Ishikawa (cell line): ENCODE results near the gene TSPEAR.

Experiments
- CEBPB ChIP-seq: IDR thresholded peaks from 2 replicates; pipeline ENCODE4 v1.6.1; 2012
- CREB1 ChIP-seq: IDR thresholded peaks from 2 replicates; pipeline ENCODE4 v1.6.1; 2012; ENCODE audit warnings: low read depth
- EGR1 ChIP-seq: IDR thresholded peaks from 2 replicates; pipeline ENCODE4 v1.6.1; 2012
- EP300 ChIP-seq: IDR thresholded peaks from 2 replicates; pipeline ENCODE4 v1.6.1; 2012; ENCODE audit warnings: borderline replicate concordance
- FOXM1 ChIP-seq: IDR thresholded peaks from 2 replicates; pipeline ENCODE4 v1.6.1; 2012; ENCODE audit warnings: low read depth, borderline replicate concordance
- MAX ChIP-seq: IDR thresholded peaks from 2 replicates; pipeline ENCODE4 v1.6.1; 2012
- NFIC ChIP-seq: IDR thresholded peaks from 2 replicates; pipeline ENCODE4 v1.6.1; 2012
- RAD21 ChIP-seq: IDR thresholded peaks from 2 replicates; pipeline ENCODE4 v1.6.1; 2012; ENCODE audit warnings: low read depth
- REST ChIP-seq: IDR thresholded peaks from 2 replicates; pipeline ENCODE4 v1.6.1; 2012; ENCODE audit warnings: low read depth, mild to moderate bottlenecking
- TAF1 ChIP-seq: IDR thresholded peaks from 2 replicates; pipeline ENCODE4 v1.6.1; 2012; ENCODE audit warnings: low read depth, mild to moderate bottlenecking
- TCF12 ChIP-seq: IDR thresholded peaks from 2 replicates; pipeline ENCODE4 v1.6.1; 2012; ENCODE audit warnings: low read depth
- TEAD4 ChIP-seq: IDR thresholded peaks from 2 replicates; pipeline ENCODE4 v1.6.1; 2012
- USF1 ChIP-seq: IDR thresholded peaks from 2 replicates; pipeline ENCODE4 v1.6.1; 2012
- YY1 ChIP-seq: IDR thresholded peaks from 2 replicates; pipeline ENCODE4 v1.6.1; 2012; ENCODE audit warnings: low read depth
- ZBTB7A ChIP-seq: IDR thresholded peaks from 2 replicates; pipeline ENCODE4 v1.6.1; 2012; ENCODE audit warnings: low read depth

TSPEAR gene

GRCh38 chr21:44552681-44553080, 158.7 kb downstream of the TSPEAR start:
- TF ChIP-seq EGR1: no peak
- TF ChIP-seq NFIC: no peak
- TF ChIP-seq CREB1: no peak
- no peak for TF ChIP-seq CEBPB
- no peak for TF ChIP-seq FOXM1
- TF ChIP-seq YY1: no peak
- no peak for TF ChIP-seq RAD21
- no peak for TF ChIP-seq TAF1
- no peak for TF ChIP-seq ZBTB7A

GRCh38 chr21:44552136-44552535, 159.2 kb downstream of the TSPEAR start:
- no peak for TF ChIP-seq TAF1
- no peak for TF ChIP-seq TCF12
- TF ChIP-seq ZBTB7A: no peak
- no peak for TF ChIP-seq EP300
- no peak for TF ChIP-seq YY1
- TF ChIP-seq RAD21: no peak
- no peak for TF ChIP-seq CEBPB
- TF ChIP-seq REST: no peak
- no peak for TF ChIP-seq FOXM1
- TF ChIP-seq CREB1: no peak
- no peak for TF ChIP-seq EGR1
- TF ChIP-seq MAX: no peak
- no peak for TF ChIP-seq TEAD4
- TF ChIP-seq USF1: no peak
- no peak for TF ChIP-seq NFIC

- TF ChIP-seq CEBPB: no peak
- no peak for TF ChIP-seq NFIC
- no peak for TF ChIP-seq MAX
- no peak for TF ChIP-seq TCF12
- no peak for TF ChIP-seq TAF1
- peak; percentile 60; the same call in 1 of the 2 replicates for TF ChIP-seq USF1
- TF ChIP-seq FOXM1: no peak
- no peak for TF ChIP-seq RAD21
Measured at GRCh38 chr21:44551340-44551961, 159.9 kb downstream of the TSPEAR start, which contains the start of gene KRTAP10-2. KRTAP10-2 (minus strand) TSS chr21:44551505; CDS start chr21:44551458, 47 bp downstream.

GRCh38 chr21:44550807-44551206, 160.6 kb downstream of the TSPEAR start:
- TF ChIP-seq RAD21 (no peak), MAX (no peak), NFIC (no peak), CREB1 (no peak), TEAD4 (no peak), TCF12 (no peak), EP300 (no peak), EGR1 (no peak), ZBTB7A (no peak), REST (no peak), YY1 (no peak), FOXM1 (no peak), CEBPB (no peak), USF1 (no peak)
